SU-DHL-6 (cell line): ENCODE measurements around the gene USP47.

ENCODE experiments used
- EZH2phosphoT487 ChIP-seq: fragments of 200-600 bp; sonication (generic), shearing (Covaris generic); conservative IDR thresholded peaks from 2 replicates; pipeline ENCODE4 v1.6.1; 2018; ENCODE audit warnings: mild to moderate bottlenecking, antibody characterized with exemption, low read length, moderate library complexity, mixed read lengths
- TF ChIP-seq, protein P1 (sequence below): fragments of 200-600 bp; sonication (generic); IDR thresholded peaks from one replicate; pipeline ENCODE4 v1.5.1; 2017; ENCODE audit warnings: antibody characterized with exemption, mild to moderate bottlenecking, low read length, moderate library complexity; ENCODE audit not compliant: insufficient read depth, poor library complexity, severe bottlenecking

GRCh38 chr11:11975201-11976092, 133.7 kb downstream of the USP47 start:
- TF ChIP-seq, protein P1, sequence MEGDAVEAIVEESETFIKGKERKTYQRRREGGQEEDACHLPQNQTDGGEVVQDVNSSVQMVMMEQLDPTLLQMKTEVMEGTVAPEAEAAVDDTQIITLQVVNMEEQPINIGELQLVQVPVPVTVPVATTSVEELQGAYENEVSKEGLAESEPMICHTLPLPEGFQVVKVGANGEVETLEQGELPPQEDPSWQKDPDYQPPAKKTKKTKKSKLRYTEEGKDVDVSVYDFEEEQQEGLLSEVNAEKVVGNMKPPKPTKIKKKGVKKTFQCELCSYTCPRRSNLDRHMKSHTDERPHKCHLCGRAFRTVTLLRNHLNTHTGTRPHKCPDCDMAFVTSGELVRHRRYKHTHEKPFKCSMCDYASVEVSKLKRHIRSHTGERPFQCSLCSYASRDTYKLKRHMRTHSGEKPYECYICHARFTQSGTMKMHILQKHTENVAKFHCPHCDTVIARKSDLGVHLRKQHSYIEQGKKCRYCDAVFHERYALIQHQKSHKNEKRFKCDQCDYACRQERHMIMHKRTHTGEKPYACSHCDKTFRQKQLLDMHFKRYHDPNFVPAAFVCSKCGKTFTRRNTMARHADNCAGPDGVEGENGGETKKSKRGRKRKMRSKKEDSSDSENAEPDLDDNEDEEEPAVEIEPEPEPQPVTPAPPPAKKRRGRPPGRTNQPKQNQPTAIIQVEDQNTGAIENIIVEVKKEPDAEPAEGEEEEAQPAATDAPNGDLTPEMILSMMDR, result no peak
- no peak for TF ChIP-seq EZH2phosphoT487
